ENCODE data around the gene MIB2. TPM values are rescaled to one million over a fixed set of nuclear protein-coding genes. Genes with fewer than 3 reads are reported as not detected.

The MIB2 gene
- total RNA-seq, 2 experiments from 2014 or later = 31.1 to 36.1 TPM

DNA sequence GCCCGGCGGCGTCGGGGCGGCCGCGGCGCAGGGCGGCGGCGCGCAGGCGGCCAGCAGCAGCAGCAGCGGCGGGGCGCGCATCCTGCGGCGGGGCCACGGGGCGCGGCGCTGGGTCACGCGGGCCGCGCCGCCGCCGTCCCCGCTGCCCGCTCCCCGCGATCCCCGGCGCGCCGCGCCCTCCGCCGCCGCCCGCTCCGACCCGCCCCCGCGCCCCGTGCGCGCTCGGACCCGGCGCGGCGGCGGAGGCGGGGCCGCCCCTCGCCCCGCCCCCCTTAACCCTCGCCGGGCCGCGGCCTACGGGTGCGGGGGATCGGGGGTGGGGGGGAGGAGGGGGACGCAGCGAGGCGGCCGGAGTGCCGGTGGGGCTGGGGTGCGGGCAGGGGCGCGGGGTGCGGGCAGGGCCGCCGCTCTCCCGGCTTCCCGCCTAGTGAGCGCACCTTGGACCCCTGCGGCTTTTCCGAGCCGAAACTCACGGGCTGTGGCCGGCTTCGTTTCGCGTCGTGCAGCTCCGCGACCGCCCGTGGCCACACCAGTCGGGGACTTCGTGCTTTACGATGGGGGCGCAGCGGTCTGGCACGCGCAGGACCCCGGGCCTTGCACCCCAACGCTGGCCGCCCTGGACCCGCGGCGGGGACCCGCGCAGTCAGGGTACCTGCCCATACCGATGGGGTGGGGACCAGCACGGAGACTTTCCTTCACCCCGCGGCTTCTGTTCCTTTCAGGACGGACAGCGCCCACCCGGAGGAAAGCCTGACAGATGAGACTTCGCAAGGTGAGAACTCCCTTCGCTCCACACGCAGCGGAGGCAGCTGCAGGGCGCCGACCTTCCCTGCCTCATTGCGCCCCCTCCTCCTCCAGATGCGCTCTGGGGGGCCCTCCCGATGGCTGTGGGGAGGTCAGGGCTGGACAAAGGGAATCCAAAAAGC, 15.1 kb upstream of the MIB2 start, which contains the start of gene FNDC10:
Gene FNDC10 (minus strand): TSS at position 201 of the 926 bp plus-strand sequence. CDS start 120 bp downstream, at position 81.
- no peak for DNase-seq
- Mint-ChIP-seq H3K27me3 (peaks cover 5% of the 10 kb centered on the region), H3K9me3 (no peaks in the 10 kb centered on the region), H3K4me3 (peak within 1 kb of the TSS; percentile 61), H3K27ac (peak within 1 kb of the TSS; percentile 56), H3K36me3 (no peaks in the 10 kb centered on the region), H3K4me1 (ENCODE audit: low read depth) (peaks cover 10% of the 10 kb centered on the region)
- ChIA-PET POLR2A (no interaction called here), CTCF (no interaction called here)
- intact Hi-C loops (cut with micrococcal nuclease) = no loop called here

DNA sequence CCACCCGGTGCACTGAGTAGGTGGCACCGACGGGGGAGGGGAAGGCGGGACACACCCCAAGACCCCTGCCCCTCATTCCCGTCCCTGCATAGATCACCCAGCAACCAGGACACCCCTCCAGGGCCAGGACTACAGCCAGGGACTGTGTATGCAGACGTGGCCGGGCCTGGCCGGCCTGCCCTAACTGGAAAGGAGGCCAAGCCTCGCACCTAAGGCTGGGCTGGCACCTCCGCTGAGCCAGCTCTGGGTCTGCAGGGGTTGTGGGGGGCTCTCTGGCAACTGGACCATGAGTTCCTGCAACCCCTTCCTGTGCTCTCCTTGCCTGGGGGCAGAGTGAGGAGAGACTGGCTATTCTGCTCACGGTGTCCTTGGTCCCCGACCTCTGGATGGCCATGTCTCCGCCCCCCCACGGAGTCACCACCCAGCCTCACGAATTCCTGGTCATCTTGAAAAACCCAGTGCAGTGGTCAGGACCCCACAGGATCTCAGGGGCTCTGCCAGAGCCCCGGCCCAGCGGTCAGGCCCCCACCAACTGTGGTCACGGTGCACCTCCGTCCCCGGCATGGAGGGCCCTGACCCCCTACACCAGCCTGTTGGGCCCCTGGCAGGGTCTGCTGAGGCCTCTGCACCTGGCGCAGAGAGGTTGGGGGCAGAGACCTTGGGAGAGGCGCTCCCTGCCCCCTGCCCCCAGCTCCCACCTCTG, 14.3 kb upstream of the MIB2 start:
- no peak for DNase-seq
- peak overlapping the region; percentile 32 for H3K4me3 Mint-ChIP-seq
- no peaks in the 10 kb centered on the region for H3K9me3 Mint-ChIP-seq
- intact Hi-C loops (cut with micrococcal nuclease) = no loop called here
- POLR2A ChIA-PET = no interaction called here
- no peaks in the 10 kb centered on the region for H3K36me3 Mint-ChIP-seq
- H3K27me3 Mint-ChIP-seq = peaks cover 5% of the 10 kb centered on the region
- CTCF ChIA-PET = no interaction called here
- H3K27ac Mint-ChIP-seq = no peak overlapping the region
- peaks cover 10% of the 10 kb centered on the region for H3K4me1 Mint-ChIP-seq (ENCODE audit: low read depth)

DNA sequence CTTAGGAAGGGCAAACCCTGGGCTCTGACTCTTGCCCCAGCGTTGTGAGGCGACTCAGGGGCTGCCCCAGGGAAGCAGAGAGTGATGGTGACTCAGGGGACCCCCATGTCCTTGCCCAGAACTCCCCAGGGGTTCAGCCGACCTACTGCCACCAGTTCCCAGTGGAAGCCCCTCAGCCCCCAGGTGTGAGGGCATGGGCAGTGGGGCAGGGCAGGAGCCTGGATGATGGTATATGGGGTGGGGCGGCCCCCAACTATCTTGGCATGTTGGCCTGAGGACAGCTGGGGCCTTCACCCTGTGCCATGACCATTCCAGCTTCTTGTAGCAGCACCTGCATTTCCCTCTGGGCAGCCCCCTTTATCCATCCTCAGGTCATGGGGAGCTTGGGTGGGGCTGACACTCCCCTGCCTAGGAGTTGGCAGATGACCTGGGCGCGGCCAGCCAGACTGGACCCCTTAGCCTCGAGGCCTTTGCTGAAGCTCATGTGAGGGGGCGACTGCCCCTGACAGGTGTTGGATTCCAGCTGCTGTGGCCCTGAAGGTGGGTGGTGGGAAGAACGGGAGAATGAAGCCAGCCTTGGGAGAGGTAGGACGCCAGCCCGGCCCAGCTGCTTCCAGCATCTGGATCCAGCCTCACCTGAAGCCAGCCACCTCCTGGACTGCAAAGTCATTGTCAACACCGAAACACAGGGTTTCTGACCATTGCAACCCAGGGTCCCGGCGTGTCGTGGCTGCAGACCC, 13.6 kb upstream of the MIB2 start:
- H3K27me3 Mint-ChIP-seq = peaks cover 5% of the 10 kb centered on the region
- CTCF ChIA-PET = no interaction called here

DNA sequence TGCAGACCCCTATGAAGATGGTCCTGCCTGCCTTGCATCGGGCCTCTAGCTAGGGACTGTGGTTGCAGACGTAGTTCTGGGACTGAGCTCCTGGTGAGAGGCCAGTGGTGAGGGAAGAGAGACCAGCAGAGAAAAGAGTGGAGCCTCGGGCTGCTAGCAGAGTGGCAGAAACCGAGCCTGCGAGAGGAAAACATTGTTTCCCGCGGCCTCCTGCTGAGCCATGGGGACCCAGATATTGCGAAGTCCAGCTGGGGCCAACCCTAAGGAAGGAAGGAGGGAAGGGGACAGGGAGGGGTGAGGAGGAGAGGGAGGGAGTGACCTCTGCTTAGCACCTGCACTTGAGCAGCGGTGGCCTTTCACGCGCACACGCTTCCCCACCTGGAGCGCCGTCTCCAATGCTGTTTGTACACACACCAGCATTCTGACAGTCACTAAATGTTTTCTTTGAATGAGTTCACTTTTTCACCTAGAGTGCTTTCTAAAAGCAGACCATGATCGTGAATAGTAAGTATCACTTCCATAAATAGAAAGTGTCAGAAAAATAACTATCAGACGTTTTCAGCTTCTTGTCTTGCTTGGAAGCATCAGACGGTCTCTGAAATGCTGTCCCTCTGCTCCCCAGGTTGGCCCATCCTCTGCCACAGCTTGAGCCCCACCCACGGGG, 12.9 kb upstream of the MIB2 start:
- Mint-ChIP-seq H3K9me3 (no peaks in the 10 kb centered on the region), H3K36me3 (no peaks in the 10 kb centered on the region), H3K27ac (no peak overlapping the region), H3K27me3 (peaks cover 5% of the 10 kb centered on the region), H3K4me3 (no peak overlapping the region), H3K4me1 (ENCODE audit: low read depth) (peaks cover 20% of the 10 kb centered on the region)
- CTCF ChIA-PET = interaction anchor here (1.2 kb wide), 1 partner anchor 25 kb away, joined by 3 read pairs; no protein-coding TSS in a partner anchor
- DNase-seq = no peak
- intact Hi-C loops (cut with micrococcal nuclease) = no loop called here
- POLR2A ChIA-PET = no interaction called here

More for the DNA sequence above, 13.6 kb upstream of the MIB2 start:
- intact Hi-C loops (cut with micrococcal nuclease) = no loop called here
- Mint-ChIP-seq H3K27ac (no peak overlapping the region), H3K36me3 (no peaks in the 10 kb centered on the region), H3K4me3 (no peak overlapping the region), H3K9me3 (no peaks in the 10 kb centered on the region), H3K4me1 (ENCODE audit: low read depth) (peaks cover 13% of the 10 kb centered on the region)
- POLR2A ChIA-PET = no interaction called here
- DNase-seq = no peak

DNA sequence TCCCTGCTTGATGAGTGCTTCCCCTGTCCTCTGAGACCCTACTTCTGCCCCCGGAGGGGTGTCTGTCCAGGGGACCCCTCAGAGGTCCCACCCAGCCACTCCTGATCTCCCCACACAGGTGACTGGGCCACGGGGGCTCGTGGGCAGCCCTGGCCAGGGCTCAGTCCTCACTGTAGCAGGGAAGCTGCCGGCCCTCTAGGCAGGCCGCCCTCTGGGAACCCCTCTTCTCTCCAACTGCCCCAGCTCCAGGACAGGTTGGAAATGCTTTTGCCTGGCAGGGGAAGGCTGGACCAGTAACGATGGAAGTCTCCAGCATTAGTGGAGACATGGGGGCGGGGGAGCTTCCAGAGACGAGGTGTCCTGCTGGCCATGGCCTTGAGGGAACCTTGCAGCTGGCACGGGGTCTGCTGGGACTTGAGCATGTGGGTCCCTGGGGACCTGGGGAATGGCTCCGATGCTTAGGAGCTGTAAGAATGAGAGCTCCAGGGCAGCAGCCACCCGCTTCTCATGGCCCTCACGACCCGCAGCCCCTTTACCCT, 12.3 kb upstream of the MIB2 start:
- Mint-ChIP-seq H3K36me3 (no peaks in the 10 kb centered on the region), H3K4me3 (no peak overlapping the region), H3K27ac (no peak overlapping the region), H3K4me1 (ENCODE audit: low read depth) (peaks cover 19% of the 10 kb centered on the region), H3K27me3 (peaks cover 5% of the 10 kb centered on the region), H3K9me3 (no peaks in the 10 kb centered on the region)
- no peak for DNase-seq
- intact Hi-C loops (cut with micrococcal nuclease) = no loop called here
- POLR2A ChIA-PET = interaction anchor here (0.5 kb wide), 1 partner anchor 11 kb away, joined by 3 read pairs; no protein-coding TSS in a partner anchor
- CTCF ChIA-PET = interaction anchor here (1.2 kb wide), 1 partner anchor 26 kb away, joined by 3 read pairs; no protein-coding TSS in a partner anchor

DNA sequence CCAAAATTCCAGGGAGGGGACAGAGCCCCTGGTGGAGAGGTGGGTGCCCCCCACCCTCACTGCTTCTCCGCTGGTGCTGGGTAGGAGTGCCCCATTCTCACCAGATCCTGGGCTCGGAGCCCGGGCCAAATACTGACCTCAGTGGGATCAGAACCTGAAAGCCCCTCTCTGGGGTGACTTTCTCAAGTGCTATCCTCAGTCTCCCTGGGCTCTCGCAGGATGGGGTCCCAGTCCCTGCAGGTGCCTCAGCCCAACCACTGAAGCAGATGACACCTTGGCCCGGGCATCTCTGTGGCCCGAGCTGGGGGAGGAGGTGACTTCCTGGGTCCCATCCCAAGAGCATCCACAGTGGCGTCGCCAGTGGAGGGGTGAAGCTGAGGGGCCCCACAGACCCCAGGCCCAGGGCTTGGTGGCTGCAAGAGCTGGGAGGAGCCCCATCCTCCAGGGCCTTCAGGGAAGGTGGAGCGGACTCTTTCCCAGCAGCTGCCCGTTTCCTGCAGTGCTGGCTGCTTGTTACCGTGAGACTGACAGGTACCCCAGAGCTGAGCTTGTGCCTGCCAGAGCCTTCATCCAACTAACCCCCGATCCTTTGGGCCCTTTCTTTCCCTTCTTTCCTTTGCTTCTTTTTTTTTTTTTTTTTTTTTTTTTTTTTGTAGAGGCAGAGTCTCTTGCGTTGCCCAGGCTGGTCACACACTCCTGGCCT, 11.5 kb upstream of the MIB2 start:
- H3K36me3 Mint-ChIP-seq = no peaks in the 10 kb centered on the region
- H3K4me3 Mint-ChIP-seq = no peak overlapping the region
- intact Hi-C loops (cut with micrococcal nuclease) = no loop called here
- POLR2A ChIA-PET = interaction anchor here (0.5 to 1.4 kb wide), 3 partner anchors 10 to 590 kb away, joined by 3 read pairs; no protein-coding TSS in a partner anchor
- peaks cover 3% of the 10 kb centered on the region for H3K27me3 Mint-ChIP-seq
- H3K9me3 Mint-ChIP-seq = no peaks in the 10 kb centered on the region
- H3K27ac Mint-ChIP-seq = no peak overlapping the region
- CTCF ChIA-PET = interaction anchor here (0.7 to 1.2 kb wide), 2 partner anchors 10 to 26 kb away, joined by 3 read pairs; no protein-coding TSS in a partner anchor
- H3K4me1 Mint-ChIP-seq (ENCODE audit: low read depth) = peaks cover 17% of the 10 kb centered on the region
- no peak for DNase-seq

DNA sequence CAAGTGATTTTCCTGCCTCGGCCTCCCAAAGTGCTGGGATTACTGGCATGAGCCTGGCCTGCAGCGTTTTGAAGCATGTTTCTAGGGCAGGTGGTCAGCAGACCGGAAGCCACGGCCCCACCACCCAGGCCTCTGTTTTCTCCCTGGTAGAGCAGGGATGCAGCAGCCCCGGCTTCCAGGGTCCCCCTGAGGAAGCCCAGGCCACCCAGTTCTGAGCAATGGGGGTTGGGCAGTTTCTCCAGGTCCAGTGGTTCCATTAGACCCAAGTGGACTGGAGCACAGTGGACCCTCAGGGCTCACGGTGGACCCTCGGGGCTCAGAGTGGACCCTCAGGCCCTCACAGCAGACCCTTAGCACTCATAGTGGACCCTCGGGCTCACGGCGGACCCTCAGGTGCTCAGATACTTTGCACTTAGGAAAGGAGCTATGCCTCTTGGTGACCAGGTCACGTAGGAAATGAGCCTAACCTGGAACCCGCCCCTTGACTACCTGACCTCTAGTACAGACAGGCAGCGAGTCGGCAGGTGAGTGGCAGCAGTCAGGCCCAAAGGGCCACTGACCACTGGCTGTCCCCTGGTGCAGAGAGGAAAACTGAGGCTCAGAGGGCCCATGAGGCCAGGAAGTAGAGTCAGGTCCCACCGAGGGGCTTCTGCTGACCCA, 10.8 kb upstream of the MIB2 start:
- Mint-ChIP-seq H3K27me3 (no peaks in the 10 kb centered on the region), H3K4me1 (ENCODE audit: low read depth) (peaks cover 13% of the 10 kb centered on the region), H3K4me3 (no peak overlapping the region), H3K36me3 (no peaks in the 10 kb centered on the region), H3K9me3 (no peaks in the 10 kb centered on the region), H3K27ac (no peak overlapping the region)
- intact Hi-C loops (cut with micrococcal nuclease) = no loop called here
- POLR2A ChIA-PET = interaction anchor here (1.4 kb wide), 1 partner anchor 10 kb away, joined by 3 read pairs; no protein-coding TSS in a partner anchor
- DNase-seq = no peak
- CTCF ChIA-PET = interaction anchor here (0.7 kb wide), 1 partner anchor 10 kb away, joined by 3 read pairs; no protein-coding TSS in a partner anchor

DNA sequence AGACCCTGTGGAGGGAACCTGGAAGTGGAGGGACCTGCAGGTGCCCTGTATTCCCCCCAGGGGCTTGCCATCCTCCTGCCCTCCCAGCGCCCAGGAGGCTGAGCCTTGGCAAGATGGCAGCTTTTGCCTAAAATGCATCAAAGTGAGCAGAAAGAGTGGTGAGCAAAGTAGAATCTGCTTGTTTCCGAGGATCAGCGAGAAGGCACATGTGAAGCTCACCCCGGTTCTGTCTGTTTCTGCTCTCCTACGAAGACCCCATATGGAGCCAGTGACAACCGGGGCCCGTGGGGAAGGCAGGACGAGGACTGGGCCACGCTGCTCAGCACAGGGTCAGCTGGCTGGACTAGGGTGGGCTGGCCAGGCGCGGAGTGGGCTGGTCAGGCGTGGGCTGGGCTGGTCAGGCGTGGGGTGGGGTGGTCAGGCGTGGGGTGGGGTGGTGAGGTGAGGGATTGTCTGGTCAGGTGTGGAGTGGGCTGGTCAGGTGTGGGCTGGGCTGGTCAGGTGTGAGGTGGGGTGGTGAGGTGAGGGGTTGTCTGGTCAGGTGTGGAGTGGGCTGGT, 10.2 kb upstream of the MIB2 start:
- no peaks in the 10 kb centered on the region for H3K36me3 Mint-ChIP-seq
- H3K27ac Mint-ChIP-seq = no peak overlapping the region
- no peaks in the 10 kb centered on the region for H3K9me3 Mint-ChIP-seq
- intact Hi-C loops (cut with micrococcal nuclease) = no loop called here
- no peak overlapping the region for H3K4me3 Mint-ChIP-seq
- ChIA-PET POLR2A (interaction anchor here (1.4 kb wide), 1 partner anchor 9 kb away, joined by 3 read pairs; no protein-coding TSS in a partner anchor), CTCF (no interaction called here)
- peaks cover 15% of the 10 kb centered on the region for H3K4me1 Mint-ChIP-seq (ENCODE audit: low read depth)
- no peaks in the 10 kb centered on the region for H3K27me3 Mint-ChIP-seq
- DNase-seq = no peak

DNA sequence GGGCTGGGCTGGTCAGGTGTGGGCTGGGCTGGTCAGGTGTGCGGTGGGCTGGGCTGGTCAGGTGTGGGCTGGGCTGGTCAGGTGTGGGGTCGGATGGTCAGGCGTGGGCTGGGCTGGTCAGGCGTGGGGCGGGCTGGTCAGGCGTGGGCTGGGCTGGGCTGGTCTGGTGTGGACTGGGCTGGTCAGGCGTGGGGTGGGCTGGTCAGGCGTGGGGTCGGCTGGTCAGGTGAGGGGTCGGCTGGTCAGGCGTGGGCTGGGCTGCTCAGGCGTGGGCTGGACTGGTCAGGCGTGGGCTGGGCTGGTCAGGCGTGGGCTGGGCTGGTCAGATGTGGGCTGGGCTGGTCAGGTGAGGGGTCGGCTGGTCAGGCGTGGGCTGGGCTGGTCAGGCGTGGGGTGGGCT, 9.6 kb upstream of the MIB2 start:
- CTCF ChIA-PET = no interaction called here
- Mint-ChIP-seq H3K4me3 (no peak overlapping the region), H3K4me1 (ENCODE audit: low read depth) (peaks cover 17% of the 10 kb centered on the region), H3K9me3 (no peaks in the 10 kb centered on the region), H3K27ac (no peak overlapping the region), H3K27me3 (no peaks in the 10 kb centered on the region), H3K36me3 (no peaks in the 10 kb centered on the region)
- intact Hi-C loops (cut with micrococcal nuclease) = no loop called here
- POLR2A ChIA-PET = no interaction called here
- DNase-seq = no peak

DNA sequence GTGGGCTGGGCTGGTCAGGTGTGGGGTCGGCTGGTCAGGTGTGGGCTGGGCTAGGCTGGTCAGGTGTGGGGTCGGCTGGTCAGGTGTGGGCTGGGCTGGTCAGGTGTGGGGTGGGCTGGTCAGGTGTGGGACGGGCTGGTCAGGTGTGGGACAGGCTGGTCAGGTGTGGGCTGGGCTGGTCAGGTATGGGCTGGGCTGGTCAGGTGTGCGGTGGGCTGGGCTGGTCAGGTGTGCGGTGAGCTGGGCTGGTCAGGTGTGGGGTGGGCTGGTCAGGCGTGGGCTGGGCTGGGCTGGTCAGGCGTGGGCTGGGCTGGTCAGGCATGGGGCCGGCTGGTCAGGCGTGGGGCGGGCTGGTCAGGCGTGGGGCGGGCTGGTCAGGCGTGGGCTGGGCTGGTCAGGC, 9.1 kb upstream of the MIB2 start:
- H3K27me3 Mint-ChIP-seq = no peaks in the 10 kb centered on the region
- ChIA-PET POLR2A (interaction anchor here (0.6 kb wide), 1 partner anchor 535 kb away, joined by 3 read pairs; no protein-coding TSS in a partner anchor), CTCF (no interaction called here)
- H3K4me3 Mint-ChIP-seq = no peak overlapping the region
- peaks cover 17% of the 10 kb centered on the region for H3K4me1 Mint-ChIP-seq (ENCODE audit: low read depth)
- no peaks in the 10 kb centered on the region for H3K9me3 Mint-ChIP-seq
- intact Hi-C loops (cut with micrococcal nuclease) = no loop called here
- H3K36me3 Mint-ChIP-seq = no peaks in the 10 kb centered on the region
- DNase-seq = no peak
- H3K27ac Mint-ChIP-seq = no peak overlapping the region

Measured in activated CD4-positive, alpha-beta memory T cell treated with anti-CD3 and anti-CD28 coated beads for 36 hours (primary cell).